Inflammatory macrophage treated with lipopolysaccharide for 1 hour (primary cell): ENCODE data around the gene SRC.

Experiments used
- DNase-seq, 2 donors: peaks; one replicate each; pipeline ENCODE4 v3.0.0-alpha.2; 2020 to 2022

SRC gene

DNA sequence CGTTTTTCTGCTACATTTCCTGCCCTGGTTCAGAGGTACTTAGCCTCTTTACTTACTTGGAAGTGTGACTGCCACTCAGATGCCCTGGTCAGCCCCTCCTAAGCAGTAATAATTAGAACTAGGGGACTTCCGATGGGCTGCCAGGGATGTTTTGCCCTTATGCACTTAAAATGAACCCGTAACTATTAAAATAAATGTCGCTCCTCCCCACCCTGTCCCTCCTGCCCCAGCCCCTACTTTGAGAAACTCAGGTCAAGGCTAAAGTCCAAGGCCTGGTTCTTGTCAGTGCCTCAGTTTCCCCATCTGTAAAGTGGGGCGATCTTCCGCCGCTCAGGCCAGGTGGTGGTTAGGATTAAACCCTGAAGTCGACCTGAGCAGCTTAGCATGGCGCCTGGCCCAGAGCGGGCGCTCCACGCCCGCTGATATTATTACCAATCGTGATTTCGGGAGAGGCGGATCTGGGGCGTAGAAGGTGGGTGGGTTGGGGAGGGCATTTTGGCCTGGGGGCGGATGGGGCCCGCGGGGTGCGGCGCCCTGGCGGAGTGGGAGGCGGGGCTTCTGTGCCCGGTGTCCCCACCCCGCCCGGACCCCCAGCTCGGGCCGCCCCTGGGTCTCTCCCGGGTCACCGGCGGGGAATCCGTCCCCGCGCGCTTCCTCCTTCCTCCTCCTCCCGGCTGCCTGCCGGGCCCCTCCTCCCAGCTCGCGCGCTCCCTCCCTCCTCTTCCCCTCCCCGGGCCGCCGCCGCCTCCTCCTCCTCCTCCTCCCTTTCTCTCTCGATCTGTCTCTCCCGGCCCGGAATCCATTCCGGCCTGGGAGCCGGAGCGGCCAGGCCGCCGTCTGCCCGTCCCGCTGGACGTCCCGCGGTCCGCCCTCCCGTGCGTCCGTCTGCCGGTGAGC, at the start of gene SRC:
SRC (plus strand) TSS at position 802 of the 897 bp plus-strand sequence. CDS start 38,014 bp downstream, outside the sequence.
- DNase-seq: peak; percentile 85

DNA sequence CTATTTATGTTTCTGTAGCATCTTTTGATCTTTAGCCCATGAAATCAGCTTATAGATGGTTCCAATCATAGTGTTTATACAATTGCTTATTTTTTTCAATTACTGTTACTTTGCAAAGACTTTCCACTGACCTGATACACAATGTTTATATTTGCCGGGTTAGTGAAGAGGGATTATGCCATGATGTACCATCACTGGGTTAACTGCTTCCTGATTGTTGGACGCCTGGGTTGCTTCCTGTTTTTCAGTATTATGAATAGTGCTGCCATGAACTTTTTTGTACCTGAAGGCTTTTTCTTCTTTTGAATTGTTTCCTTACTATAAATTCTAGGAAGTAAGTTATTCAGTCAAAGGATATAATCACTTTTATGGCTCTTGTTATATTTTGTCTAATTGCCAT, 49.6 kb upstream of the SRC start:
- DNase-seq: peak in 1 of 2 donors; percentile 22

DNA sequence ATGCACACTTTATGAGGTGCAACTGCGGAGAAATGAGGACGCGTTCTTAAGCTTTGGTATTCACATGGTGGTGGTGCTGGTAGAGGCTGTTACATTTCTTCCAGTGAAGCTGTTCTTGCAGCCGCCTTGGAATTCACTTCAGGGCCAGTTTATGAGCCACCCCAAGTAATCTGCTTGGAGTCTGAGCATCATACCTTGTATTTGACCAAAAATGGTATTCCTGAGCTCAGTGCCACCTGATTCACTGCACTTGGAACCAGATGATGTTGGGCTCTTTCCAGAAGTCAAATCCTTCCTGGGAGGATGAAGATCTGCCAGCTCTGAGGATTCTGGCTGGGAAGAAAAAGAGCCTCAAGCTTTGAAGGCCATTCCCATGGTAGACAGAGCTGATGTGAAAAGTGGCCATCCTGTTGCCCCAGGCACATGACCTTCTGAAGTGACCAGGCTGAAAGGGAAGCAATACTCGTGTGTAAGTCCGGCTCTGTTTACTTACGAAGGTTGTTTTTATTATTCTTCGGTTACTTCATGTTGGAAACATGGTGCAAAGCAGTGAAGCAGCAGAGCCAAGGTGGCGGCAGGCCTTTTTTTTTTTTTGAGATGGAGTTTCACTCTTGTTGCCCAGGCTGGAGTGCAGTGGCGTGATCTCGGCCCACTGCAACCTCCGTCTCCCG, 48.7 kb upstream of the SRC start:
- no peak for DNase-seq

DNA sequence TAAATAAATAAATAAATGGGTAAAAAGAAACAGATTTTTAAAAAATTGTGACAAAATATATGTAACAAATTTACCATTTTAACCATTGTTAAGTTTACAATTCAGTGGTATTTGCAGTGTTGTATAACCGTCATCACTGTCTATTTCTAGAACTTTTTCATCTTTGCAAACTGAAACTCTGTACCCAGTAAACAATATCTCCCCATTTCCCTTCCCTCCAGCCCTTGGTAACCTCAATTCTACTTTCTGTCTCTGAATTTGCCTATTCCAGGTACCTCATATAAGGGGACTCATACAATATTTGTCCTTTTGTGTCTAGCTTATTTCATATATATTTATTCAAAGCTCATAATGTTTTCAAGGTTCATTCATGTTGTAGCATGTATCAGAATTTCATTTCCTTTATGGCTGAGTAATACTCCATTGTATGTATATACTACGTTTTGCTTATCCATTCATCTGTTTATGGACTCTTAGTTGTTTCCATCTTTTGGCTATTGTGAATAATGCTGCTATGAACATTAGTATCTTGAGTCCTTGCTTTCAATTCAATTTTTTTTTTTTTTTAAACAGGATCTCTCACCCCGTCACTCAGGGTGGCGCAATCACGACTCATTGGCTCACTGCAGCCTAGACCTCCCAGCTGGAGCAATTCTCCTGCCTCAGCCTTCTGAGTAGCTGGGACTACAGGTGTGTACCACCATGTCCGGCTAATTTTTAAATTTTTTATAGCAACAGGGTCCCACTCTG, 47.6 kb upstream of the SRC start:
- DNase-seq: peak; percentile 29 to 32

DNA sequence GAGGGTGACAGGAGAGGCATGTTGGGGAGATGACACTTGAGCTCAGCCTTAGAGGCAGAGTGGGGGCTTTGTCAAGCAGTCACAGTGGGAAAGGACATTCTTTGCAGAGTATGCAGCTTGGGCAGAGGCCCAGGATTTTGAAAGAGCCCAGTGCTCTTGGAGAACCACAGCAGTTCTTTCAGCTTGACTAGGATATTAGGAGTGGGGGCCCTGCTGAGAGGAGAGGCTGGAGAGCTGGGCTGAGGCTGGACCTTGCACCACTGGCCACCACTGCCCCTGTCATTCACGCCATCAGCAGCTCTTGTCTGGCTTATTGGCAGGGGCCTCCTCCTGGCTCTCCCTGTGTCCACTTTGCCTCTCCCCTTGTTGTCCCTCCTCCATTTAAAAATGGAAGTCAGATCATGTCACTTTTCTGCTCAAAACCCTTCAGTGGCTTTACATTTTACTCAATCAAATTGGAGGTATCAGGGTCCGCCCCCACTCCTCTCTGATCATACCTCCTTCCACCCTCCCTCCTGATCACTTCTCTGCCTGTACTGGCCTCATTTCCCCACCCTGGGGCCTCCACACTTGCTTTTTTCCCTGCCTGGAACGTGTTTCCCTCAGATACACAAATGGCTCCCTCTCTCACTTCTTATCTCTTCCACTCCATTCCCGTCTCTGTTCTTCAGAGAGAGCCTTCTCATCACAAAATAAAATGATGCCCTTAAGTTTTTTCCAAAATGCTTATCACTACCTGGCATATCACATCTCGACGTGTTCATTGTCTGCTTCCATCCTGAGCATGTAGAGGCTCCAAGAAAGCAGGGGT, 46.0 kb upstream of the SRC start:
- DNase-seq: no peak

DNA sequence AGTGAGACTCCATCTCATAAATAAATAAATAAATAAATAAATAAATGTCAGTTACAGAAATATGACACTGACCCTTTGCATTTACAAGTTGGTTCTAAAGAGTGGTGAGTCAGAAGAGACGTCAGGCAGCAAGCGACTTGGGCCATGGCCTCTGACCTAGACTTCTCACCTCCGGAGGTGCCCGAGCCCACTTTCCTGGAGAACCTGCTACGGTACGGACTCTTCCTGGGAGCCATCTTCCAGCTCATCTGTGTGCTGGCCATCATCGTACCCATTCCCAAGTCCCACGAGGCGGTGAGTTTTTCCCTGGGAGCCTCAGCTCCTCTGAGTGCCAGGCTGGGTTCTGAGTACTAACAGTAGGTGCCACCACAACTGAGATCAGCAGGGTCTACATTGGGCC, 44.8 kb upstream of the SRC start:
- DNase-seq: no peak

DNA sequence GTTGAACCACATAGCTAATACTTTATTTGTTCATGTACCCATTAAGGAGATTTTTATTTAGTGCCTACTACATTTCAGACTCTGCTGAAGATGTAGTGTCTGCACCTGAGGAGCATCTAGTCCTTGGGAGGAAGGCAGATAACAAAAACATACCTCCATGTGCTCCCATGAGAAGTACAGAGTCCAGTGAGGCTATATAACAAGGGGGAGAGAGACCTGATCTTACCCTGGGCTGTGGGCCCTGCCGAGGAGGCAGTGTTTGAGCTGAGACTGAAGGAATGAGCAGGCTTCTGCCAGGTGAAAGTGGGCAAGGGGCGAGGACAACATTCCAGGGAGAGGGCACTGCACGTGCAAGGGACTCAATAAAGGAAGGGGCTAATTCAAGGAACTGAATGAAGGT, 44.4 kb upstream of the SRC start:
- no peak for DNase-seq

DNA sequence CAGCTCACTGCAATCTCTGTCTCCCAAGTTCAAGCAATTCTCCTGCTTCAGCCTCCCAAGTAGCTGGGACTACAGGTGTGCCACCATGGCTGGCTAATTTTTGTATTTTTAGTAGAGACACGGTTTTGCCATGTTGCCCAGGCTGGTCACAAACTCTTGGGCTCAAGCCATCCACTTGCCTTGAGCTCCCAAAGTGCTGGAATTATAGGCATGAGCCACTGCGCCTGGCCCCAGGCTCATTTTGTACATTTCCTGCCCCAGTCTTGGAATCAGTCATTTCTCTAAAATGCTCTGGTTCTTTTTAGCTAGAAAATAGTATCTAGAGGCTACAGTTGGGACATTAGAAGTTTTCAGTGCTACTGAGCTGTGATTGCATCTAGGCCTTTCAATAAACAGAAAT, 43.0 kb upstream of the SRC start:
- no peak for DNase-seq

DNA sequence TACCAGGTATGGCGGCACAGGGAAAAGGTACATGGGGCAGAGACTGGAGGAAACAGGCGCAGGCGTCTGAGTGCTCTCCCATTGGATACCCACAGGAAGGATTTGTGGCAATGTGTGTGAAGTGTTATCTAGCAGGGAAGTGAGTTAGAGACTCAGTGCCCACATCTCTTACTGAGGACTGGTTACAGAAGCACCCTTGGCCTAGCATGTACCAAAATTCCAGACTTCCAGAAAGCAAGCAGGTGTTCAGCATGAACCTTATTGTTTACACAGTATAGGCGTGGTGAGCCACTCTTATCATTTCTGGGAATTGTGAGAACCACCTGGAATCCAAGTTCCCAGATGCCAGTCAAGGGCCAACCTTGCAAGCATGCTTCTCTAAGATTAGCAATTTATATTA, 42.3 kb upstream of the SRC start:
- DNase-seq: no peak

DNA sequence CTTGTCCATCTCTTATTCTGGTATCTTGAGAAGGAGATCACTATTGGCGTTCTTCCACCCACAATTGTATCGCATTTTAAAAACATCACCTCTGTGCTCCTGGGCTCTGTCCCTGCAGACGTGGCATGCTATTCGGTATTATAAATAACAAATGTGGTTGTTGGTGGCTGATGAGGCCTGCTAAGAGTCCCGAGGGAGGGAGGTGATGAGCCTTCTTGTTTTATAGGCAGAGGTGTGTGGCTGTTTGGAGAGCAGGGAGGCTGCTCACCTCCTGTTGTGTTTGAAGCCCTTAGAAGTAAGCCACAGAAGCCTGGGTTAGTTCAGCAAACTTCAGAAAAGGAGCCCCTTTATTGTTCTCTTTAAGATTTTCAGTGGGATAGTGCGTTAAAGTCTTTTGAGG, 40.9 kb upstream of the SRC start:
- no peak for DNase-seq

DNA sequence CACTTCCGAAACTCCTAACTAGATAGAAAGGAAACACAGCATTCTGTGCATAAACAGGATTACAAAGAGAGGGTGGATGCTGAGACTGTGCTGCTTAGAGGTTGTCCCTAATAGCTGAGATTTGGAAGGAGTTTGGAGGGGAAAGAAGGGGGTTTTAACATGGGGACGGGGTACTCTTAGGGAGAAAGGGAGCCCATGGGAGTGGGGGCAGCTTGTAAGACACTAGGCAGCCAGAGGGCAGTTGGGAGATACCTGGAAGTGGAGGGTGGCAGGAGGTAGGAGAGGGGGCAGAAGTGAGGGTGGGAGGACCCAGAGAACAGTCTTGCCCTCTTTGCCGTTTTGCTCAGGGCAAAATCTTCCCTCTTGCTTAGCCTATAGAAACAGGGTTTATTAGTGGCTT, 40.1 kb upstream of the SRC start:
- no peak for DNase-seq

DNA sequence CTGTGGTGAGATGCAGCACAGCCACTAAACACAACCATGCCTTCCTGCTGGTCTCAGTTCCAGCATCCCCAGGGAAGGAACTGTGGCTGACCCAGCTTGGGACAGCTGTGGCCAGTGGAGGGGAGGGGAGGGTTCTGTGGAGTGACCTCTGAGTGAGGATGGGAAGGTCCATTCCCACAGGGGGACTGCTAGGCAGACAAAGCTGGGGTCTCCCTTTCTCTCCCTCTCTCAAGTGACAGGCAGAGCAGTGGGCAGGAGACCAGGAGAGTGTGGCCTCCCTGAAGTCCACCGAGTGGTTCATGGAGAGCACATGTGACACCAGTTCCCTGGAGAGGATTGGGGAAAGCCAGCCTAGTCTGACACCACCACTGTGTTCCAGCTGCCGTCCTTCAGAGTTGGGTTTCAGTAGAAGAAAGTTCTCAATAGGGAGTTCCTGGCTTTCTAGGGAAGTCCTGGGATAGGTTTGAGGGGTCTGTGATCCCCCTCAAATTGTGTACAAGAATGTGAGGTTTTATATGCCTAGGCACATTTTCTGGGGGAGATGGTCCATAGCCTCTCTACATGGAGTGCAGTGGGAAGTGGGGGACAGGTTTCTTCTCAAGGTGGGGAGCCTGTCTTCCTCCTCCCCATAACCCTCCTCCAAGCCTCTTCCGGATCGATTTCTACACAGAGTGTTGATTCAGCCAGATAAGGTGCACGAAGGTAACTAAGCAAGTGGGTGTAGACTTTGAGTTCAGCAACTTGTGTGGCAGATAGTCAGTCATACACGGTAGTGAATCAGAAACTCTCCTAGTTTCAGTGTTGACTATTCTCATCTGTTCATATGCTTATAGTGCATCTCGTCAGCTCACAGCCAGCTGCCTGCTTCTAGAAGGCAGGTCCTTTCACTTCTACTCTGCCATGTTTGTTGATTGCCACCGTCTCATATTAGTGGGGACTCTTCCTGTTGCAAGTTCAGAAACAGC, 37.6 kb upstream of the SRC start:
- DNase-seq: no peak

DNA sequence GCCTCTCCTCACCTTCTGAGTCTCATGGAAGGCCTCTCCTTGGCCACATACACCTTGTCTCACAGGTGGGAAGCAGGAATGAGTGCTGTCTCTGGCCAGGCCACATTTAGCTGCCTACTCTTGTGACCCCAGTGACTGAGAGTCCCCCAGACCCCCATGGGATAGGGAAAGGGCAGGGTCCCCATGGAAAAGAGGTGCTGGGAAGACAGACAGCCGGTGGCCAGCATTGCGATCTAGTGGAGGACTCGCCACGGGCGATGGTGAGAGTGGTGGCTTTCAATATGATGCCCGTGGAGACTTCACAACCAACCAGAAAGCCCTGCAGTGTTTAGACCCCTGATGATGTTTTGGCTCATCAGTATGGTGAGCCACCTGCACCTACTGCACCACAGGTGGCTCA, 36.6 kb upstream of the SRC start:
- DNase-seq: no peak

DNA sequence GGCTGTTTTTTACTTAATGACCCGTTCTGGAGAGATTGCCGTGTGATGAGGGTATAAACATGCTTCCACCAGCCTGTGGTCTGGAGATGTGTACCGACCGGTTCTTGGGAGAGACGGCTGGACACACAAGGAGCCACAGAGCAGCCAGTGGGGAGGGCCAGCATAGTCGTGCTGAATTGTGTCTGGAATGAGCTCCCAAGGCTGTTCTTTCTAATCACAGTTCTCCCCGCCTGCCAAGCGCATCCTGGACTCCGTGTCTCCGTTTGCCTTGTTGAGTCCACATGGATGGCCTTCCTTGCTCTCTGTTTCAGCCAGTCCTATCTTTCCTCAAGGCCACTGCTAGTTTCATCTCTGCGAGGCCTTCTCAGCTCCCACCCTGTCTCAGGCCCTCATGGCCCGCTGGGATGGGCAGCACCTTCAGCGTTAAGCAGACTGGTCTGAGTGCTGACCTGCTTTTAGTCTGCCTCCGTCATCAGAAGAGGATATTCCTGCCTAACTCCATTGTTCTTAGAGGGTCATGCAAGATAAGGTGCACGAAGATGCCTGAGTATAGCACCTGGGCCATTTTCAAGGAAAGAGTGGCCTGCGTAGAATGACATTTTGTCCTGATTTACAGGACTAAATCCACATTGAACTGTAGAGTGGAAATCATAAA, 35.9 kb upstream of the SRC start:
- no peak for DNase-seq

DNA sequence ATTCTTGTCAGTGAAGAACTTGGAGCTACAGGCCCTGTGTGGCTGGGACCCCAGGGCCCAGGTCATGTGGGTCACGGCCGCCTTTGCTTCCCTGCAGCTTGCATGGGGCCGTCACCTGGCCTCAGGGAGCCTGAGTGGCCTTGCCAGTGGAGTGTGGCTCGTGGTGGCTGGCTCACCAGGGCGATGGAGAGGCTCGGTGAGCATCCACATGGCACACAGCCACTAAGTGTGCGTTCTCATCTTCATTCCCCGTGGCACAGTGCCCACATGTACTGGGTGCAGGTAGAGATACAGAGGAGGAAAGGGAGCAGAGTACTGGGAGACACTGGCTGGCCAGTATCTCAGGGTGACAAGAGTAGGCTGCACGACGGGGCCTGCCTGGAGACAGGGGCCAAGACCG, 35.0 kb upstream of the SRC start:
- no peak for DNase-seq

DNA sequence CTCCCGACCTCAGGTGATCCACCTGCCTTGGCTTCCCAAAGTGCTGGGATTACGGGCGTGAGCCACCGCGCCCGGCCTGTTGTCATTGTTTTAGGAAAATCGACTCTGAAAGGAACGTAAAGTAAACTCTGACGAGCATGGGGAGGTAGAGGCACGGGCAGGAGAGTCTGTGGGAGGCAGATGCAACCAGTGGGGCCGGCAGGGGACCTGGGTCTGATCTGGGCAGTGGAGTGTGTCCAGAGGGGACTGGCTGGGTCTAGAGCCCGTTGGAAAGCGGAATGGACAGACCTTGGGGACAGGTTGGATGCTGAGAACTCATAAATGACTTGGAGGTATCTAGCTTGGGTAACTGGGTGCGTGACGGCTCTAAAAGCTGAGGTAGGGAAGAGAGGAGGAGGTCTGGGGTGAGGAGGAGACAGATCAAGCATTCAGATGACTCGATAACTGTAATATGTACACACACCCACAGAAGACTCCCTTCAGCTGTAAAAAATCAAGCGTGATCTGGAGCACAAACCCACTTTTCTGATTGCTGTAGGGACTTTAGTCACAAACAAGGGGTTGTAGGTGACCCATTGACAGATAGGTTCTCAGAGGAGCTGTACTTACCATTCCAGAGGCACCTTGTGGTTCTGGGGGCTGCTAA, 34.1 kb upstream of the SRC start:
- DNase-seq: no peak

DNA sequence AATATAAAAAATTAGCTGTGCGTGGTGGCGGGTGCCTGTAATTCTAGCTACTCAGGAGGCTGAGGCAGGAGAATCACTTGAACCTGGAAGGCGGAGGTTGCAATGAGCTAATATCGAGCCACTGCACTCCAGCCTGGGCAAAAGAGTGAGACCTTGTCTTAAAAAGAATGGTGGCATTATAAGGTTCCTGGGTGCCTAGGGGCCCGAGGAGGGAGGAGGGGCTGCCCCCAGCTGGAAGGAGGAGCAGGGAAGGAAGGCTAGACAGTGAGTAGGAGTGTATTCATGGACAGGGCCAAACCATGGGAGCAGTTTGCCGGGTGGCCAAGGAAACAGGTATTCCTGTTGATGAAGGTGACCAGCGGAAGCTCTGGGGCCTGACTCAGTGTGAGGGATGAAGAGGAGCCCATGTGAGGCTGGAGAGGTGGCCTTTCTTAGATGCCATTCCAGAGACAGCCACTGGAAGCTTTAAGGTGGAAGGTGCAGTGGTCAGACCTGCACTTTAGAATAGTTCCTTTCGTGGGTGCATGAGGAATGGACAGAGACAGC, 32.3 kb upstream of the SRC start:
- no peak for DNase-seq

DNA sequence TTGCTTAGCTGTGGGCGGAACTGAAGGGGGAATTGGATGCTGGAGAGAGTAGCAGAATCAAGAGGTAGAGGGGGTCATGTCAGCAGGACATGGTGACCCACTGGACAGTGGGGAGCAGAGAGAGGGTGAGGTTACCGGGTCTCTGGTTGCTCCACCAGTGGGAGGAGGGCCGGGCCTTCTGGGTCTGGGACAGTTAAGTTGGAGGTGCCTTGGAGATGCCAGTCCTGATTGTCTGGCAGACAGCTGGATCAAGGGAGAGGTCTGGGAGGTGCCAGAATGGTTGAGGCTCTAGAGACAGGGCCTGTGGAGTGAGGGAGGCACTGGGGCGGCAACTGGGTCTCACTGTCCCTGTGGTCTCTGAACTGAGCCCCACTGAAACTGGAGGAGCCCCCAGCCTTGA, 31.8 kb upstream of the SRC start:
- no peak for DNase-seq

DNA sequence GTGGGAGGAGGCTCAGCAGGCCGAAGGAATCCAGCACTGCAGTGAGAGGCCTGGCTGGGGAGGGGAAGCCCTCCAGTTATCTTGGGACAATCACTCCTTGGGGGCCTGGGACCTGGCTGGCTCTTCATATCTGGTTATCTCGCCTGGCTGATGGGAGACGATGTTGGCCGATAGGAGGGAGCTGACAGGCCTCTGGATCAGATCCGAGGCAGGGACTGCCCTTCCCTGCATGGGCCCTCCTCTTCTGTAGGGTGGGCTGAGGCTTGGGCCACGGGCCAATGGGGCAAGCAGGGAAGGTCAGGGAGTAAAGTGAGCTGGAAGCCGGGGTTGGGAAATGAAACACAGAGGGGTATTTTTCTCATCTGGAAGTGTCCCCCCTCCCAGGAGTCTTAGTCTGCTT, 31.3 kb upstream of the SRC start:
- no peak for DNase-seq

DNA sequence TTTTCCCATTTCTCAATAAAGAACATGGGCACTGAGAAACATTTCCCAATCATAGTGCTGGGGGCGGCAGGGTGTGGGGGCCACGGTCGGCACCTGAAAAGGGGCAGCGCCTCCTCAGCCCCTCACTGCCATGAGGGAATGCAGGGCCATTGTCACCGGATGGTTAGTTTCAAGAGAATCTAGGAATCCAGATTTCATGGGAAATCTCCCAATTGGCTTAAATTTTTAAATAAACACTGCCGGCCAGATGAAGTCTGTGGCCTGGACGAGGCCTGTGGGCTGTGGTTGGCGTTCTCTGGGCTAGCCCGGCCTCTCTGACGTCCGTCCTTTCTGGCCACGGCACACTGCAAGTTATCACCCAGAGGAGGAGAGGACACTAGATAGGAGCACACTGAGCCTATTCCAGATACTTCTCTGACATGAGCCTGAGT, 30.9 kb upstream of the SRC start:
- no peak for DNase-seq
